ENCODE data around the gene FOLR2.

FOLR2 gene

DNA sequence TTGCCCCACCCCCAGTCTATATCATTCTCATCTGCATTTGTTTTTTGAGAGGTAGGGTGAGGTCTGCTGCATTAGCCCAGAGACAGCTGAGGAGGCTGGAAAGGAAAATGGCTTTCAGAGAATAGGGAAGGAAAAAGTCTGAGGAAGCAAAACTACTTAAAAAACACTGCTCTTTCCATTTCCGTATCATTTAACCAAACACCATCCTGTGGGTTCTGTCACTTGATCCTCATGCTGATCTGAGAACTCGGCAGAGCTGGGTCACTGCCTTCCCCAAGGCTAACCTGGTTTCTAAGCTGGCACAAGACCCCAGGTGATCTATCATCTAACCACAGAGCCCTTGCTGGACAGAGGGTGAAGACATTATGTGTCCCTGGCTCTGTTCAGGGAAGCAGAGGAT, 1.2 kb downstream of the FOLR2 start:
- TF ChIP-seq, protein P1, sequence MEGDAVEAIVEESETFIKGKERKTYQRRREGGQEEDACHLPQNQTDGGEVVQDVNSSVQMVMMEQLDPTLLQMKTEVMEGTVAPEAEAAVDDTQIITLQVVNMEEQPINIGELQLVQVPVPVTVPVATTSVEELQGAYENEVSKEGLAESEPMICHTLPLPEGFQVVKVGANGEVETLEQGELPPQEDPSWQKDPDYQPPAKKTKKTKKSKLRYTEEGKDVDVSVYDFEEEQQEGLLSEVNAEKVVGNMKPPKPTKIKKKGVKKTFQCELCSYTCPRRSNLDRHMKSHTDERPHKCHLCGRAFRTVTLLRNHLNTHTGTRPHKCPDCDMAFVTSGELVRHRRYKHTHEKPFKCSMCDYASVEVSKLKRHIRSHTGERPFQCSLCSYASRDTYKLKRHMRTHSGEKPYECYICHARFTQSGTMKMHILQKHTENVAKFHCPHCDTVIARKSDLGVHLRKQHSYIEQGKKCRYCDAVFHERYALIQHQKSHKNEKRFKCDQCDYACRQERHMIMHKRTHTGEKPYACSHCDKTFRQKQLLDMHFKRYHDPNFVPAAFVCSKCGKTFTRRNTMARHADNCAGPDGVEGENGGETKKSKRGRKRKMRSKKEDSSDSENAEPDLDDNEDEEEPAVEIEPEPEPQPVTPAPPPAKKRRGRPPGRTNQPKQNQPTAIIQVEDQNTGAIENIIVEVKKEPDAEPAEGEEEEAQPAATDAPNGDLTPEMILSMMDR (IDR thresholded peaks at IDR 0.05) = no peak
- Histone ChIP-seq H3K27ac (peak overlapping the region in 1 of 2 donors; percentile 66), H3K4me3 (peak overlapping the region; percentile 49)
- peak; percentile 59 for DNase-seq (ENCODE audit: low spot score)

- TF ChIP-seq, protein P1 (IDR thresholded peaks at IDR 0.05) = no peak
- peak; percentile 26 for DNase-seq (ENCODE audit: low spot score)
- H3K27ac ChIP-seq = peak overlapping the region in 1 of 2 donors; percentile 66
- peak overlapping the region; percentile 49 for H3K4me3 ChIP-seq
These were observed 1.7 kb downstream of the FOLR2 start for GRCh38 chr11:72218251-72218745.

- peak; percentile 69 for DNase-seq (ENCODE audit: low spot score)
- Histone ChIP-seq H3K4me3 (no peak overlapping the region), H3K27ac (no peak overlapping the region)
- TF ChIP-seq, protein P1 (IDR thresholded peaks at IDR 0.05) = no peak
These were observed 4.2 kb downstream of the FOLR2 start for GRCh38 chr11:72220696-72221363.

DNA sequence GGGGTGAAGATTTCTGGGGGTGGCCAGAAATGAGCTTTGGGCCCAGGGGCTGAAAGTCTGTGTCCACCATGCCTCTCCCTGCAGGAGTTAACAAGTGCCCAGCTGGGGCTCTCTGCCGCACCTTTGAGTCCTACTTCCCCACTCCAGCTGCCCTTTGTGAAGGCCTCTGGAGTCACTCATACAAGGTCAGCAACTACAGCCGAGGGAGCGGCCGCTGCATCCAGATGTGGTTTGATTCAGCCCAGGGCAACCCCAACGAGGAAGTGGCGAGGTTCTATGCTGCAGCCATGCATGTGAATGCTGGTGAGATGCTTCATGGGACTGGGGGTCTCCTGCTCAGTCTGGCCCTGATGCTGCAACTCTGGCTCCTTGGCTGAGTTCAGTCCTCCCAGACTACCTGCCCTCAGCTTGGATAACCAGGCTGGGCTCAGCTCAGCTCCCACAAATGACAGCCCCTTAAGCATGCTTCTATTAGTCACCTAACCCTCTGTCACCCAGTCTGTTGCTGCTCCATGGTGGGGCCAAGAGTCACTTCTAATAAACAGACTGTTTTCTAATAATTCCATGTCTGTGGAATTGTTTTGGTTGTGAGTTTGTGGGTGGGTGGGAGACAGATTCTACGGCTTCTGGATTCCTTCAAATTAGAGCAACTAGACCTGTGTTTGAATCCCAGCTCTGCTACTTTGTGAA, 4.9 kb downstream of the FOLR2 start:
- TF ChIP-seq, protein P1 (IDR thresholded peaks at IDR 0.05) = no peak
- Histone ChIP-seq H3K4me3 (no peak overlapping the region), H3K27ac (peak overlapping the region in 1 of 2 donors; percentile 92)
- DNase-seq (ENCODE audit: low spot score) = peak; percentile 72

GRCh38 chr11:72222106-72222891, 5.7 kb downstream of the FOLR2 start:
- DNase-seq (ENCODE audit: low spot score) = no peak
- Histone ChIP-seq H3K27ac (peak overlapping the region; percentile 92 to 95), H3K4me3 (peak overlapping the region; percentile 77)
- TF ChIP-seq, protein P1 (IDR thresholded peaks at IDR 0.05) = no peak

- DNase-seq (ENCODE audit: low spot score) = peak; percentile 96
- Histone ChIP-seq H3K27ac (peak overlapping the region; percentile 92 to 95), H3K4me3 (peak overlapping the region; percentile 77)
- TF ChIP-seq, protein P1 (IDR thresholded peaks at IDR 0.05) = peak; percentile 17
These were observed 6.5 kb downstream of the FOLR2 start for GRCh38 chr11:72222907-72223614.

Measured in coronary artery (tissue), 2 donors.